OCI-M1 (cell line): Measurements from ENCODE around the gene ZNF586.
A peak's percentile ranks its signal among the peaks of the same experiment; 100 is the strongest.
"Not testable (repeated sequence)": the region's sequence is repeated elsewhere in the genome, so short reads cannot be mapped to it uniquely, and the experiment has no call there.

Experiments
- DNase-seq: peaks from one replicate; lab custom pipeline; 2025; lab: John Stamatoyannopoulos, UW

The ZNF586 gene

DNA sequence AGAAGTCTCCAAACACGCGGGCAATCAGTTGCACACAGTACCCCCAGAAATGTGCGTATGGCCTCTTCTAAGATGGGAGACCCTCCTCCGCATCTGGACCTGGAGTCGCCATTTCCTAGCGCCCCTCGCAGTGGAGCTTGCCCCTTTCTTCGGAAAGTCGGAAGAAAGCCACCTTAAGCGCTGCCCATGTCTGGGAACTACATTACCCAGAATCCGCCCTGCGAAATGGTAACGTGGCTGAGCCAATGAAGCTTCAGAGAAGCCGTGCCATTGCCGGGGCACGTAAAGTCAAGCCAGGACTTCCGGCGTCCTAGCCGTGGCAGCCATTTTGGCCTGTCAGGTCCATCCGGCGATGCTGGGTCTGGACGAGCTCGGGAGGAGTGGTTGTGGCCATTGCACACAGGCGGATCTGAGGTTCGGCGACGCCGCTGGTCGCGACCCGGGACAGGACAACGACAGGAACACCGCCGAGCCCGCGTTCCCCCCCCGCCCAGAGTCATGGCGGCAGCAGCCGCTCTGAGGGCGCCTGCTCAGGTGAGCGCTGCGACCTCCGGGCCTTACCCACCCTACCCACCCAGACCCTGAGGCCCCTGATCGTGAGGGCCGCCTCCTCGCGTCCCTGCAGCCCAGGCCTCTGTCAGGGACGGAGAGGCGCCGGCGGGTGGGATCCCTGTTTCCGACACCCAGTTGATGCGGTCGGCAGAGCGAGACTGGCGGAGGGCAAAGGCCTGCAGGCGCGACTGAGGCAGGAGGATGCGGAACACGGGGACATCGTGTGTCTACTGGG is at the start of gene ZNF586:
Gene ZNF586 (plus strand): TSS at position 332 of the 787 bp plus-strand sequence. CDS start 167 bp downstream, at position 499.
- DNase-seq, result peak; percentile 97

DNA sequence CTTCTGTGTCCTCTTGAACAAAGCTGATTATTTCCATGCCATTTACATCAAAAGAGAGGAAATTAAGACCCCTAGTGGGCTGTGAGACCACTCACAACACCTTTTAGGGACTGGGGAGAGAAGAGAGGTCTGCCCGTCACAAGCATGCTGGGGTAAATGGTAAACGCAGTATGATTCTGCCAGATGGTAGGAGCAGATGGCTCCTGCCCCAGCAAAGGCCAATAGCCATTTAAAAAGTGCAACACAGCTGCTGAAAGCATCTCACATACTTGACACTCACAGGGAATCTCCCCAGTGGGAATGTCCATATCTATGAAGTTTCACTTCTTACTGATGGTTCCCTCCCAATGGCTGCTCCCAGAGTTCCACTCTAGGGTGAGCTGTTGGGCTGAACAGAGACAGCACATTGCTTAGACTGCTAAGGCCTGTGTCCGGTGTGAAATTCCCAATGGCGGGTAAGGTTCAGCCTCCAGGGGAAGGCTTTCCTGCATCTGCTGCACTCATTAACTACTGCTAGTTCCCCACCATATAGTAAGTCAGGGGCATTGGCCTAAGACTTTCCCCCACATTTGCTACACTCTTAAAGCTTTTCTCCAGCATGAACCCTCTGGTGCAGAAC is 49.5 kb upstream of the ZNF586 start:
- DNase-seq, result no peak

DNA sequence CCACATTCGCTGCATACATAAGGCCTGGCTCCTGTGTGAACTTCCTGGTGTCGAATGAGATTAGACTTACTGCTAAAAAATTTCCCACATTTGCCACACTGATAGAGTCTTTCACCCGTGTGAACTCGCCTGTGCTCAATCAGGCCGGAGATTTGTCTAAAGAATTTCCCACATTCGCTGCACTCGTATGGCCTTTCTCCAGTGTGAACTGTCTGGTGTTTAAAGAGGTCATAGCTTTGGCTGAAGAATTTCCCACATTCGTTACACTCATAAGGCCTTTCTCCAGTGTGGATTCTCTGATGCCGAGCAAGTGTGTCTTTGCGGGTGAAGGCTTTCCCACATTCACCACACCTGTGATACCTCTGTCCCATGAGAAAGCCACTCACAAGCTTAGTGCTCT is 48.6 kb upstream of the ZNF586 start:
- DNase-seq, result no peak

DNA sequence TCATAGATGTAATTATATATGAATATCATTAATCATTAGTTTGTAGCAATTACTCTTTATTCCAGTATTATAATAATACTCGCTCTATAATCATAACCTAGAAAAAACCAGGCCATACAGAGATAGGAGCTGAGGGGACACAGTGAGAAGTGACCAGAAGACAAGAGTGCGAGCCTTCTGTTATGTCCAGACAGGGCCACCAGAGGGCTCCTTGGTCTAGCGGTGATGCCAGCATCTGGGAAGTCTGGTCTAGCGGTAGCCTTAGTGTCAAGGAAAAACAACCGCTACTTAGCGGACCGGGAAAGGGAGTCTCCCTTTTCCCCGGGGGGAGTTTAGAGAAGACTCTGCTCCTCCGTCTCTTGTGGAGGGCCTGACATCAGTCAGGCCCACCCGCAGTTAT is 31.2 kb upstream of the ZNF586 start:
- DNase-seq, result peak; percentile 67

DNA sequence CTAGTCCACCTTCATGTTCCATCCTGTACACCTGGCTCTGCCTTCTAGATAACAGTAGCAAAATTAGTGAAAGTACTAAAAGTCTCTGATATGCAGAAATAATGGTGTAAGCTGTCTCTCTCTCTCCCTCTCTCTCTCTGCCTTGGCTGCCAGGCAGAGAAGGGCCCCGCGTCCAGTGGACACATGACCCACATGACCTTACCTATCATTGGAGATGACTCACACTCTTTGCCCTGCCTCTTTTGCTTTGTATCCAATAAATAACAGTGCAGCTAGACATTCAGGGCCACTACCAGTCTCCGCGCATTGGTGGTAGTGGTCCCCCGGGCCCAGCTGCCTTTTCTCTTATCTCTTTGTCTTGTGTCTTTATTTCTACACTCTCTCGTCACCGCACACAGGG is 30.7 kb upstream of the ZNF586 start:
- not testable (repeated sequence) for DNase-seq

DNA sequence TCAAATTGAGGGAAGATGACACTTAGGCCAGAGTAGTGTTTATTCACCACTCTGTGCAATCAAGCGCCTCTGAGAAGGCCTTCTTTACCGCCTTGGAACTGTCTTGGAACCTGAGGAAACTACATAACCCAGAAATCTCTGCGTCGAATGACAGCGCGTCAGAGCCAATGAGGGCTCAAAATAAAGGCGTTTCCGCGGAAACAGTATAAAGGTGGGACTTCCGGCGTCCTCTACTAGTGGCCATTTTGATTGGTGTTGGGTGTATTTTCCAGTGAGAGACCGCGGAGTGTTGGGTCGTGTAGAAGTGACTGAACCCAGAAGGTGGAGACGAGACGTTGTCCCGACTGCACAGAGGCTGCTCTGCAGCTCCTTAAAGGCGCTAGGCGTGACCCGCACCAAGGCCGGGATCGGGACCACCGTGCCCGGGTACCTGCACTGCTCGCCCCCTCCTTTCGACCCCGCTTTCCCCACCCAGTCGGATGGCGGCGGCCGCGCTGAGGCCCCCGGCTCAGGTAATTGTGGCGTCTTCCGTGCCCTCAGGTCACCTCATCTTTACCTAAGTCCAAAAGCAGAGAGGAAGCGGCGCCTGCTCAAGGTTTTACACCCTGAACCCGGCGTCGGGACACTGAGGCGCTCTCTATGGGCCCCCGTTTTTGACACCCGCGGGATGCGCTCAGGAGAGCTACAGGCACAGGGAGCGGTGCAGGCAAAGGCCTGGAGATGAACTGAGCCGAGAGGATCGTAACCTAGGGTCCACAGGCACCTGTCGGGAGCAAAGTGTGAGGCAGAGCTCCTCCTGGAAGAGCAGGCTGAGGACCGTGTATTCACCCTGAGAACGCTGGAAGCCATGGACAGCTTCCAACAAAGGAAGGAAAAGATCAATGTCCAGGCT is 22.6 kb upstream of the ZNF586 start, which contains the start of gene ZNF776:
Gene ZNF776 (plus strand): TSS at position 236 of the 892 bp plus-strand sequence. CDS start 244 bp downstream, at position 480.
- peak; percentile 97 for DNase-seq

DNA sequence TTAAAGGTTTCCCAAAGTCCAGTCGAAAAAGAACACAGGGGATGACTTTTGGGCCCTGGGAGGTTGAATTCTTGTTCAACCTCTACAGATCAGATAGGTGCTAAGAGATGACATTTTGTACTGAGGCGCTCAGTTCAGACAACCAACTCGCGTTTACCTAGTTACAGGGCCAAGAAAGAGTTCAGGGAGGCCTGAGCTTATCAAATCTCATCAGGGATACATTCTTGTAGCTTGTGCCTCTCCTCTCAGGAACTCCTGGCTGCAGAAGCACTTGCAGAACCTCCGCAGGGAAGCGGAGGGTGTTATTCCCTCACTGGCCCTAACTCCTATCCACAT is 22.0 kb upstream of the ZNF586 start:
- peak; percentile 41 for DNase-seq

DNA sequence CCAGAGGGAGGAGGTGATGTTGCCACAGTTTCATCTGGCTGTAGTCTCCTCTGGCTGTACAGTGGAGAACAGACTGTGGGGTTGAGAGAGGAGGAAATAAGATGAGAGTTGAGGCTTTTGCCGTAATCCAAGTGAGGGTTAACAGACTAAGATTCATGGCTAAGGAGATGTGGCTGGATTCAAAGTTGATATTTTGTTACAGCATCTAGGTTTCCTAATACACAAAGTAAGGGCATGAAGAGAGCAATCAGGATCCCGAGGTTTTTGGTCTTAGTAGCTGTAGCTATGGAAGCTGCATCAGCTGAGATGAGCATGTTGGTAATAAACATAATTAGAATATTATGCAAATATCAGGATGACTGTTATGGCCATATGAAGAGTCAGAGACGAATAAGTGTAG is 21.4 kb upstream of the ZNF586 start:
- no peak for DNase-seq

DNA sequence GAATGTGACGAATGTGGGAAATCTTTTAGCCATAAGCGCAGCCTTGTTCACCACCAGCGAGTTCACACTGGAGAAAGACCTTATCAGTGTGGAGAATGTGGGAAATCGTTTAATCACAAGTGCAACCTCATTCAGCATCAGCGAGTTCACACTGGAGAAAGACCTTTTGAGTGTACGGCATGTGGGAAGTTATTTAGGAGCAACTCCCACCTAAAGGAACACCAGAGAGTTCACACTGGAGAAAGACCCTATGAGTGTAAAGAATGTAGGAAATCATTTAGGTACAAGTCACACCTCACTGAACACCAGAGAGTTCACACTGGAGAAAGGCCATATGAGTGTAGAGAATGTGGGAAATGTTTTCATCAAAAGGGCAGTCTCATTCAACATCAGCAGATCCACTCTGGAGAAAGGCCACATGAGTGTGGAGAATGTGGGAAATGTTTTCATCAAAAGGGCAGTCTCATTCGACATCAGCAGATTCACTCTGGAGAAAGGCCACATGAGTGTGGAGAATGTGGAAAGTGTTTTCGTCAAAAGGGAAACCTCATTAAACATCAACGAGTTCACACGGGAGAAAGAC is 15.3 kb upstream of the ZNF586 start:
- no peak for DNase-seq

DNA sequence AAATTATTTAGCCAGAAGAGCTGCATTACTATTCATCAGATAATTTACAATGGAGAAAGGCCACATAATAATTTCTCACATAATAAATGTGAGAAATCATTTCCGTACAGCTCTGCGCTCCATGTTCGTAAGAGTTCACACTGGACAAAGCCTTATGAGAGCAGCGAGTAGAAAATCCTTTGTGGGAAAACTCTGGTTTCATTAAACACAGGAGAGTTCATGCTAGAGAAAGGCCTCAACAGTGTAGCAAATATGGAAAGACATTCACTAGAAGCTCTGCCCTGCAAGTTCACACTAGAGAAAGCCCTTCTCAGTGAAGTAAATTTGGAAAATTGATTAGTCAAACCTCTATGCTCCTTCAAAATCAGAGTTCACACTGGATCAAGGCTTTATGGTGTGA is 14.4 kb upstream of the ZNF586 start:
- DNase-seq, result no peak

DNA sequence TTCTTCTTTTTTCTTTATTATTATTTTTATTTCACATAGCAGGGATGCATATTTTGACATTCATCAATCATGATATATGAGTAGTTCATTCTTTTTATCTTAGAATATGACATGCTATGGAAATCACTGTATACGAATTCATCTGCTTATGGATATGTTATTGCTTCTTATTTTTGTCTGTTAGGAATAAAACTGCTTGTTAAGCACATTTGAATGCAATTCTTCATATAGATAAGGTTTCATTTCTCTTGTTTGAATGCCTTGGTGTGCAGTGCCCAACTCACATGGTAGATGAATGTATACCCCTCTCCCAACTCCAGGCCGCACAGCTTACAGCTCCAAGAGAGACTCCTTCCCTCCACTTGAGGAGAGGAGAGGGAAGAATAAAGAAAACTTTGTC is 11.5 kb upstream of the ZNF586 start:
- DNase-seq, result no peak

DNA sequence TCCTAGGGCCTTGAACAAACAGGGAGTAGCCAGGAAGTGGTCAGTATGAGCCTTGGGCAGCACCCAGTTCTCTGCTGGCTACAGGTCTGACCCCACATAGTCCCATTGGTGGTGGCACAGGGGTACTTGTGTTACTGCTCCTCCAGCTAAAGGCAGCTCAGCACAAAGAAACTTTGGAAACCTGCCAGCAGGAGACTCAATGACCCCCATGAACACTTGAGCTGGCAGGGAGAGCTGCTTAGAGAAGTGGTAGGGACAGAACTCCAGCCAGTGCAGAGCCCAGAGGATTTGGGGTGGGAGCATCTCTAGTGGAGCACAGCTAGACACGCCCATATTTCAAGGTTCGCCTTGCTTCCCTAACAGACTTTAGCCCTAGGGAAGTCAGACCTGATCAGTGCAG is 10.4 kb upstream of the ZNF586 start:
- no peak for DNase-seq

DNA sequence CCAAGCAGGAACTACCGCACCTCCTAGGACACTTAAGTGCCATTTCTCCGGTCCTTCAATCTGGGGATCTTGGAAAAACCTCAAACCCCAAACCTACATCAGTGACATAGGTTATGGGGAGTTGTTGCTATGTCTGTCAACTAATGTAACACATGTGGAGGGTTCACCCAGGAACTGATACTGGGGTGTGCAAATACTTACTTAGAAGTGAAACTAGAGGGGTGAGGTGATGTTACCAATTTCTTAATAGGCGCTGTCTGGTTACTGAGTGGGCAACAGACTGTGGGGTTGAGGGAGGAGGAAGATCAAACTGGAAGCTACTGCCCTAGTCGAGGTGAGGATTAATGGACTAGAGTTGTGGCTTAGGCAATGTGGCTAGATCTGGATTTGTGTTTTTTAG is 1.9 kb downstream of the ZNF586 start:
- no peak for DNase-seq

DNA sequence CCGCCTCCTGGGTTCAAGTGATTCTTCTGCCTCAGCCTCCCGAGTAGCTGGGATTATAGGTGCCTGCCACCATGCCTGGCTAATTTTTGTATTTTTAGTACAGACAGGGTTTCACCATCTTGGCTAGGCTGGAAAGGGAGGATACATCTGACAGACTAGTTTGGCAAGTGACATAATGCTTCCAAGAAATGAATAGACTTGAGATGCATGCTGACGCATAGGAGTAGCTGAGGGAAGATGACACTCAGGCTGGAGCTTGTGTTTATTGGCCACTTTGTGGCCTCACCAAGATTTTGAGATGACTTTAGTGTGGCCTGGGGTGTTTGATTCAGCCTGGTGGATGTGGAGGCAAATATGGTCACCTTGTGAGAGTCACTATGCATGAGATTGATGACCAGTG is 4.0 kb downstream of the ZNF586 start:
- no peak for DNase-seq

DNA sequence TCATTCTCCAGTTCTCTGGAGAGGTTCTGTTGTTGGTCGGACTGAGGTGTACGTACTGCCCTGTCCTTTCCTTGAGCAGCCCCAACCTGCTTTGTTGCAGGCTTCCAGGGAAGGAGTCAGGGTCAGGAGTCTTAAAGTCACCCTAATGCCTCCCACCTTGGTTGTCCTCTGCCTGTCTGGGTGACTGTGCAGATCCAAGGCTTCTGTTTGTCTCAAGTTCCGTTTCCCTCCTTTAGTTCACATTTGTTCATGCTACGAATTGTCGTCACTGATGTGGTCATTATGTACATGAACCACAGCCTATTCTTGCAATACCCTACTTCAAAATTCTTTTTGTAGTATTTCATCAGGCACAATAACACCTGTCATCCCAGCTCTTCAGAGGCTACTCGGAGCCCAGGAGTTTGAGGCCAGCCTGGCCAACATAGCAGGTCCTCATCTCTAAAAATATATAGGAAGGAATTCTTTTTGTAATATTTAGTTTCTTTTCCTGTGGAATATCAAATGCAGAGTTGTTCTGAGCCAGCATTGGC is 7.4 kb downstream of the ZNF586 start:
- no peak for DNase-seq

DNA sequence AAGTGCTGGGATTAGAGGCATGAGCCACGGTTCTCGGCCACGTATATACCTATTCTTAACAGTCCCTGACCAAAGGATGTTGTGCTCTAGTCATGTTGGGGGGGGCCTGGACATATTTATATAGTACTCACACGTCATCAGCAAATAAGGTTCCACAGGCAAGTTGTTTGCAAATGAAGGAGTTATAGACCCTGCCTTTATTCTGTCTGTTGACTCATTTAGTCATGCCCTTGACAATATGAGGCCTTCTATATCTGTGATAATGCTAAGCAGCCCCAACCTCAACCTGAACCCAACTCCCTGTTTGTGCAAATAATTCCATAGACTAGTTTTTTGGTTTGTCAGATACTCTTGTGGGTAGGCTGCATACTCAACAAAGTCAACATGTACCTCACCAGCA is 8.9 kb downstream of the ZNF586 start:
- no peak for DNase-seq

DNA sequence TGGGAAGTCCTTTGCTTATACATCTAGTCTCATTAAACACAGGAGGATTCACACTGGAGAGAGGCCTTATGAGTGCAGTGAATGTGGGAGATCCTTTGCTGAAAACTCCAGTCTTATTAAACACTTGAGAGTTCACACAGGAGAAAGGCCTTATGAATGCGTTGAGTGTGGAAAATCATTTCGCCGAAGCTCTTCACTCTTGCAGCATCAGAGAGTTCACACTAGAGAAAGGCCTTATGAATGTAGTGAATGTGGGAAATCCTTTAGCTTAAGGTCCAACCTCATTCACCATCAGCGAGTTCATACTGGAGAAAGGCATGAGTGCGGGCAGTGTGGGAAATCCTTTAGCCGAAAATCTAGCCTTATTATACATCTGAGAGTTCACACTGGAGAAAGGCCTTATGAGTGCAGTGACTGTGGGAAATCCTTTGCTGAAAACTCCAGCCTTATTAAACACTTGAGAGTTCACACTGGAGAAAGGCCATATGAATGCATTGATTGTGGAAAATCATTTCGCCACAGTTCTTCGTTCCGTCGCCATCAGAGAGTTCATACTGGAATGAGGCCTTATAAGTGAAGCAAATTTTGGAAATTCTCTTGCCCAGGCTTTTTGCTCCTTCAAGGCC is 9.9 kb downstream of the ZNF586 start:
- no peak for DNase-seq

DNA sequence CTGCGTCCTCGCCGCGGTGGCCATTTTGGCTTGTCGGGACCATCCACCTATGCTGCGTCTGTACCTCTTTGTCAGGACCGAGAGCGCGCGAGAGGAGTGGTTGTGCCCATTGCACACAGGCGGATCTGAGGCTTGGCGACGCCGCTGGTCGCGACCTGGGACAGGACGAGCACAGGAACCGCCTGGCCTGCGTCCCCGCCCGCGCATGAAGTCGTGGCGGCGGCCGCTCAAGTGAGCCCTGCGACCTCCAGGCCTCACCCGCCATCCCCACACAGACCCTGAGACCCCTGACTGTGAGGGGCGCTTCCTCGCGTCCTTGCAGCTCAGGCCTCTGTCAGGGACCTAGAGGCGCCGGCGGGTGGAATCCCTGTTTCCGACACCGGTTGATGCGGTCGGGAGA is 16.8 kb downstream of the ZNF586 start:
- DNase-seq, result no peak

DNA sequence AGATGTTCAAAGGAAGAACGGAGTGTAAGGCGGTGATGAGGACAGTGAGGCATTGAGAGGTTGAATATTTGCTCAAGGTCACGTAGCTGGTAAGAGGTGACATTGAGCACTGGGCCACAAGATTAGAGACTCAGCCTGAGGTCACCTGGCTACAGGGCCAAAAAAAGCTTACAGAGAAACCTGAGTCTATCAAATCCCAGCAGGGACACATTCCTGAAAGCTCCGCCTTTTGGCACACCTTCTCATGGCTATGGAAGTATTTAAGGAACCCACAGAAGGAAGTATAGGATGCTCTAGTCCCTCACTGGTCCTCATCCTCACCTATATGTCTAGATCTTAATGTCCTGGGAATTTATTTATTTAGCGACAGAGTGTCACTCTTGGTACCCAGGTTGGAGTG is 17.4 kb downstream of the ZNF586 start:
- DNase-seq, result no peak

DNA sequence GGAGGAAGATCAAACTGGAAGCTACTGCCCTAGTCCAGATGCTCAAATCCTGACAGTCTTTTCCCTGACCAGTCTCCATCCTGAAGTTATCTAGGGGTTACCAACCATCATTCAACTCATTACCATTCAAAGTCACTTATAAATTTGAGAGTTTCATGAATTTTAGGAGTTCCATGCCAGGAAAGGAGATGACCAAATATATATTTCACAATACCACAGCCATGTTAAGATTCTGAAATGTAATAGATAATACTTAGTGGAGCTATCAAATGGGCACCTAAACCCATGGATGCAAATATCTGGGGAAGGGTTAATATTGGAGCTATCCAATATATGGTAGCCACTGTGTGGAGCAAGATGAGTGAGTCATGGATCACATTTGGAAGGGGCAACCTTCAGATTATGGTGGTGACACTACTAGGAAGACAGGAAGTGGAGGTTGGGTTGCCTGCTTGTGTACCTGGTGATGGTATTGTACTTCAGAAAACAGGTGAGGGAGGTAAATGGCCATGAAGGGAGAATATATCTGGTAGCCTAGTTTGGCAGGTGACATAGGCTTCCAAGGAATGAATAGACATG is 18.7 kb downstream of the ZNF586 start:
- DNase-seq, result no peak

DNA sequence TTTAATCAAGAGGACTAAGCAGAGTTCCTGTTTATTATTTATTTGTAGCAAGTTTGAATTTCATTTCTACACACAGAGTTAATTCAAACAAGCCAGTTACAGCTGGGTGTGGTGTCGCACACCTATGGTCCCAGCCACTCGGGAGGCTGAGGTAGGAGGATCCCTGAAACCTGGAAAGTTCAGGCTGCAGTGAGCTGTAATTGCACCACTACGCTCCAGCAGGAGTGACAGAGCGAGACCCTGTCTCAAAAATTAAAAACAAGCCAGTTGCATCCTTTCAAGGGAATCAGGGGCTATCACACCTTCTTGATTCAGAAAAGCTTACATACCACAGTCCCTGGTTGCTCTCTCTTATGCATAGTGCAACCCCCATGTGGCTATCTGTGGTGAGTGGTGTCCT is 19.8 kb downstream of the ZNF586 start:
- DNase-seq, result no peak
